ENCODE data around the gene TMEM175. TPM values are rescaled to one million over a fixed set of nuclear protein-coding genes. Genes with fewer than 3 reads are reported as not detected.

The TMEM175 gene
- total RNA-seq, 2 experiments from 2014 or later: 12.5 to 33.1 TPM

DNA sequence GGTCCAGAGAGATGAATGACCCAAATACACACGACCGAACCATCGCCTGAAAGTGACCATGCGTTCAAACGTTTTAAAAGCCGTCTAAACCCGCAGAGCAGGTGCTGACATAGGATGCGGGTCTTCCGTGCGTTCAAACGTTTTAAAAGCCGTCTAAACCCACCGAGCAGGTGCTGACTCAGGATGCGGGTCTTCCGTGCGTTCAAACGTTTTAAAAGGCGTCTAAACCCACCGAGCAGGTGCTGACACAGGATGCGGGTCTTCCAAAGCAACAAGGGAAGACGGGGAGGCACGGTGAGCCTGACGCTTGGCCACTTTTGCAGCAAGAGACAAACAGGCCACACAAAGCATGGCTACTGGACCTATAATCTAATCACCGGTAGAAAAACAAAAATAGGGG lies 47.4 kb upstream of the TMEM175 start:
- Histone ChIP-seq H3K4me2 (ENCODE audit: low read length) (no peak overlapping the region), H3K4me1 (ENCODE audit: insufficient read depth, low read length, poor library complexity, severe bottlenecking) (no peaks in the 10 kb centered on the region), H4K20me1 (ENCODE audit: insufficient read depth, low read length) (no peaks in the 10 kb centered on the region), H3K79me2 (ENCODE audit: insufficient read depth, low read depth, low read length) (no peaks in the 10 kb centered on the region), H2AFZ (ENCODE audit: low read length) (no peak overlapping the region), H3K27ac (ENCODE audit: low read depth, low read length, poor library complexity, severe bottlenecking) (no peak overlapping the region), H3K9me2 (ENCODE audit: insufficient read depth, low read length) (no peaks in the 10 kb centered on the region), H3K9me3 (ENCODE audit: low read length) (no peaks in the 10 kb centered on the region), H3K4me3 (ENCODE audit: low read depth, low read length, poor library complexity, severe bottlenecking) (no peak overlapping the region), H3K36me3 (ENCODE audit: insufficient read depth, low read length) (peaks cover 59% of the 10 kb centered on the region)
- ChIA-PET CTCF (ENCODE audit: unreplicated experiment) (no interaction called here), POLR2A (no interaction called here)
- intact Hi-C loops (cut with micrococcal nuclease; ENCODE audit: unreplicated experiment): no loop called here
- no TSS peak for BruUV-seq (replicated peaks)
- no peak for TF ChIP-seq EZH2phosphoT487 (IDR thresholded peaks at IDR 0.05; ENCODE audit: borderline replicate concordance, low read depth, low read length)
- TF ChIP-seq, protein P1, sequence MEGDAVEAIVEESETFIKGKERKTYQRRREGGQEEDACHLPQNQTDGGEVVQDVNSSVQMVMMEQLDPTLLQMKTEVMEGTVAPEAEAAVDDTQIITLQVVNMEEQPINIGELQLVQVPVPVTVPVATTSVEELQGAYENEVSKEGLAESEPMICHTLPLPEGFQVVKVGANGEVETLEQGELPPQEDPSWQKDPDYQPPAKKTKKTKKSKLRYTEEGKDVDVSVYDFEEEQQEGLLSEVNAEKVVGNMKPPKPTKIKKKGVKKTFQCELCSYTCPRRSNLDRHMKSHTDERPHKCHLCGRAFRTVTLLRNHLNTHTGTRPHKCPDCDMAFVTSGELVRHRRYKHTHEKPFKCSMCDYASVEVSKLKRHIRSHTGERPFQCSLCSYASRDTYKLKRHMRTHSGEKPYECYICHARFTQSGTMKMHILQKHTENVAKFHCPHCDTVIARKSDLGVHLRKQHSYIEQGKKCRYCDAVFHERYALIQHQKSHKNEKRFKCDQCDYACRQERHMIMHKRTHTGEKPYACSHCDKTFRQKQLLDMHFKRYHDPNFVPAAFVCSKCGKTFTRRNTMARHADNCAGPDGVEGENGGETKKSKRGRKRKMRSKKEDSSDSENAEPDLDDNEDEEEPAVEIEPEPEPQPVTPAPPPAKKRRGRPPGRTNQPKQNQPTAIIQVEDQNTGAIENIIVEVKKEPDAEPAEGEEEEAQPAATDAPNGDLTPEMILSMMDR (conservative IDR thresholded peaks at IDR 0.05; ENCODE audit: low read length): no peak
- DNase-seq (ENCODE audit: low spot score): no peak

DNA sequence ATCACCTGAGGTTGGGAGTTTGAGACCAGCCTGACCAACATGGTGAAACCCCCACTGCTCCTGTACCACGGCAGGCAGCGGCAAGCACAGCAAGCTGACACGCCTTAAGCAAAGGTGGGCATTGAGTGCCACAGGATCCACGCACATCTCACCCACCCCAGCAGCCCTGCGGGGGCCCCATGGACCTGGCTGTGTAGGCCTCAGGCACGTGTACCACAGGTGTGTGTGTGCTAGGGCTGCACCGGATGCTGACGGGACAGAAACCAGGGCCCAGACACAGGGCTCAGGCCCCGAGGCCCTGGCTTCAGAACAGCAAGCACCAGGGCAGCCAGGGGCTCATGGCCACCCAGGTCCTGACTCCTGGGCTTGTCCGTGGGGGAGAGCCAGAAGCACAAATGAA lies 46.9 kb upstream of the TMEM175 start:
- H3K9me3 ChIP-seq (ENCODE audit: low read length): no peaks in the 10 kb centered on the region
- no peak for DNase-seq (ENCODE audit: low spot score)
- ChIA-PET POLR2A (no interaction called here), CTCF (ENCODE audit: unreplicated experiment) (no interaction called here)
- H3K4me3 ChIP-seq (ENCODE audit: low read depth, low read length, poor library complexity, severe bottlenecking): no peak overlapping the region
- H3K27ac ChIP-seq (ENCODE audit: low read depth, low read length, poor library complexity, severe bottlenecking): no peak overlapping the region
- no peaks in the 10 kb centered on the region for H4K20me1 ChIP-seq (ENCODE audit: insufficient read depth, low read length)
- H2AFZ ChIP-seq (ENCODE audit: low read length): no peak overlapping the region
- BruUV-seq (replicated peaks): no TSS peak
- H3K36me3 ChIP-seq (ENCODE audit: insufficient read depth, low read length): peaks cover 60% of the 10 kb centered on the region
- TF ChIP-seq, protein P1 (conservative IDR thresholded peaks at IDR 0.05; ENCODE audit: low read length): no peak
- no peak for TF ChIP-seq EZH2phosphoT487 (IDR thresholded peaks at IDR 0.05; ENCODE audit: borderline replicate concordance, low read depth, low read length)
- H3K79me2 ChIP-seq (ENCODE audit: insufficient read depth, low read depth, low read length): no peaks in the 10 kb centered on the region
- intact Hi-C loops (cut with micrococcal nuclease; ENCODE audit: unreplicated experiment): no loop called here
- no peaks in the 10 kb centered on the region for H3K4me1 ChIP-seq (ENCODE audit: insufficient read depth, low read length, poor library complexity, severe bottlenecking)
- no peaks in the 10 kb centered on the region for H3K9me2 ChIP-seq (ENCODE audit: insufficient read depth, low read length)
- no peak overlapping the region for H3K4me2 ChIP-seq (ENCODE audit: low read length)

DNA sequence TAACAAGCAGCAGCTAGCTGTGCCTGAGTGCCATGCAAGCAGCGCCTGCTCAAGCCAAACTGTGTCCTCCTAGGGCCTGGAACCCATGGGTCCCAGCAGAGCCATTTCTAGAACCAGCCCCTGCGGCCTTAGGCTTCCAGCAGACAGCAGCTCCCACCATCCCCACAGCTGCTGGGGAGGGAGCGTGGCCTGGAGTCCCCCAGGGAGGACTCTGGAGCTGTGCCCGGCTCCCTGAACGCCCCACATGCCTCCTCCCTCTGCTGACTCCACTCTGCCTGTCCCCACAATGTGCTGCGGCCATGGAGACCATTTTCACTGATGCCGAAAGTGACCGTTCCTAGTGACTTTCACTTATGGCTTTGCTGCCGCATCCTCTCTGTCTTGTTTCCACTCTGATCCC lies 46.0 kb upstream of the TMEM175 start:
- Histone ChIP-seq H3K4me2 (ENCODE audit: low read length) (no peak overlapping the region), H3K27ac (ENCODE audit: low read depth, low read length, poor library complexity, severe bottlenecking) (no peak overlapping the region), H4K20me1 (ENCODE audit: insufficient read depth, low read length) (no peaks in the 10 kb centered on the region), H3K4me1 (ENCODE audit: insufficient read depth, low read length, poor library complexity, severe bottlenecking) (no peaks in the 10 kb centered on the region), H3K4me3 (ENCODE audit: low read depth, low read length, poor library complexity, severe bottlenecking) (no peak overlapping the region), H3K36me3 (ENCODE audit: insufficient read depth, low read length) (peaks cover 57% of the 10 kb centered on the region), H2AFZ (ENCODE audit: low read length) (no peak overlapping the region), H3K9me3 (ENCODE audit: low read length) (no peaks in the 10 kb centered on the region), H3K9me2 (ENCODE audit: insufficient read depth, low read length) (no peaks in the 10 kb centered on the region), H3K79me2 (ENCODE audit: insufficient read depth, low read depth, low read length) (no peaks in the 10 kb centered on the region)
- ChIA-PET CTCF (ENCODE audit: unreplicated experiment) (no interaction called here), POLR2A (no interaction called here)
- BruUV-seq (replicated peaks): no TSS peak
- DNase-seq (ENCODE audit: low spot score): no peak
- TF ChIP-seq, protein P1 (conservative IDR thresholded peaks at IDR 0.05; ENCODE audit: low read length): no peak
- TF ChIP-seq EZH2phosphoT487 (IDR thresholded peaks at IDR 0.05; ENCODE audit: borderline replicate concordance, low read depth, low read length): no peak
- intact Hi-C loops (cut with micrococcal nuclease; ENCODE audit: unreplicated experiment): no loop called here

Data from OCI-LY7 (cell line).